ENCODE results near the gene STPG1.
A peak's percentile ranks its signal among the peaks of the same experiment; 100 is the strongest.

STPG1 gene

DNA sequence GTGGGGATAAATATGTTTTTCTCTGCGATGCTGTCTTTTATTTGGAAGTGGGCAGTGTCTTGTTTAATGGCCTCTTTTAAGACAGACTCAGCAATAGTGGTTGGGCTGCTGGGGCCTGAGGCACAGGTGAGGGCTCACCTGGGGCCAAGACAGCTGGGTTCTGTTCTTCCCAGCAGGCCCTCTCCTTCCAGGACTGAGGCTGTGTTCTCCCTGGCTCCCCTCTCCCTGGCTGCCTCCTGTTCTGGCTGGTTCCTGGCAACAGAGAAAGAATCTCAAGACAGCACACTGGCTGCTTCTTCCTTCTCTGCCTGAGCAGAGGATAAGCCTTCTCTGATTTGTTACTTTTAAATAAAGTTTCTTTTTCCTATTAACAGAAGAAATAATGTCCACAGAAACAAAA lies 101.8 kb downstream of the STPG1 start:
- H3K27ac ChIP-seq: peak overlapping the region; percentile 25; the same call in 1 of the 2 replicates
- TF ChIP-seq ZFX (IDR thresholded peaks at IDR 0.05) (no peak), CTCF (conservative IDR thresholded peaks at IDR 0.05) (no peak)

DNA sequence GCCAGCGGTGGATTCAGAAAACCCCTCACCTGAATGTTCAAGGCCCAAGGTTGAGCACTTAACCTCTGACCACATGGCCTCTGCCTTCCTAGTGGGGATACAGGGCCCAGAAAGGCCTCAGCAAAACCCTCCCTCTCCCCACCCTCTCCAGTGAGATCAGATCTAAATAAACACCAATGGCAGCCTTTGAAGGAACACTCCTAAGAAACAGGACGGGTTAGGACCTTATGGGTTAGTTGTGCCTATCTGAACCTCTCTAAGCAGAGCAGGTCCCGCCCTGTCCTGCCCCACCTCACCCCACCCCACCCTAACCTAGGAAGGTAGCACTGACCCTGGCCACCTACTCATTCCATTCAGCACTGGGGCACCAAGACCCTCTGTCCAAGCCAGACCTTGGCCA lies 102.3 kb downstream of the STPG1 start:
- peak overlapping the region; percentile 25; the same call in 1 of the 2 replicates for H3K27ac ChIP-seq
- TF ChIP-seq CTCF (conservative IDR thresholded peaks at IDR 0.05) (no peak), ZFX (IDR thresholded peaks at IDR 0.05) (no peak)

GRCh38 chr1:24309762-24310485 lies 103.7 kb downstream of the STPG1 start:
- no peak overlapping the region for H3K27ac ChIP-seq
- TF ChIP-seq ZFX (IDR thresholded peaks at IDR 0.05) (no peak), CTCF (conservative IDR thresholded peaks at IDR 0.05) (no peak)

GRCh38 chr1:24308365-24309015 lies 105.1 kb downstream of the STPG1 start:
- TF ChIP-seq CTCF (conservative IDR thresholded peaks at IDR 0.05) (no peak), ZFX (IDR thresholded peaks at IDR 0.05) (no peak)

More at GRCh38 chr1:24308365-24309015, 105.1 kb downstream of the STPG1 start:
- no peak overlapping the region for H3K27ac ChIP-seq

Data from C4-2B (cell line).